H1 (cell line): ENCODE measurements around the gene BTBD10. TPM values are rescaled to one million over a fixed set of nuclear protein-coding genes. Genes with fewer than 3 reads are reported as not detected.

Experiments used
- CTCF ChIA-PET: fragments of 300-600 bp; sonication (Branson Sonifier 250); formaldehyde crosslinking; loops from one replicate; lab custom pipeline; 2021; ENCODE audit not compliant: partially characterized antibody; lab: Charles Lee
- POLR2A ChIA-PET: fragments of 300-600 bp; sonication (Branson Sonifier 250); formaldehyde crosslinking; loops from one replicate; lab custom pipeline; 2021; ENCODE audit warnings: inconsistent platforms; ENCODE audit not compliant: partially characterized antibody; lab: Charles Lee
- DNase-seq, 2 experiments: peaks; one replicate each; pipeline versions ENCODE4 v3.0.0 to v3.0.0-alpha.2; 2010 to 2022; ENCODE audit warnings: low spot score in 2 of 2, low read depth in 1 of 2, mixed read lengths in 1 of 2
- FAIRE-seq: peaks from 2 replicates; lab custom pipeline; 2011; peaks lifted over from hg19 to GRCh38; lab: Jason Lieb, UNC
- H2AFZ ChIP-seq: 2 replicates; pipeline ENCODE4 v1.8.1; 2012; ENCODE audit warnings: low read length, inconsistent platforms
- H2AK5ac ChIP-seq: 2 replicates; pipeline ENCODE4 v1.6.1; 2013; ENCODE audit warnings: low read depth, low read length
- H2BK120ac ChIP-seq: replicated peaks from 2 replicates; pipeline ENCODE3; 2013; ENCODE audit warnings: low read depth, low read length, inconsistent platforms
- H2BK12ac ChIP-seq: 2 replicates; pipeline ENCODE4 v1.6.1; 2013; ENCODE audit warnings: low read depth, low read length
- H2BK15ac ChIP-seq: 2 replicates; pipeline ENCODE4 v1.6.1; 2013; ENCODE audit warnings: low read length
- H2BK20ac ChIP-seq: 2 replicates; pipeline ENCODE4 v1.6.1; 2013; ENCODE audit warnings: low read length
- H2BK5ac ChIP-seq: 2 replicates; pipeline ENCODE4 v1.6.1; 2013; ENCODE audit warnings: low read depth, low read length
- H3K14ac ChIP-seq: 2 replicates; pipeline ENCODE4 v1.6.1; 2013; ENCODE audit warnings: inconsistent platforms; ENCODE audit not compliant: insufficient read length
- H3K18ac ChIP-seq: 2 replicates; pipeline ENCODE4 v1.6.1; 2013; ENCODE audit warnings: low read length; ENCODE audit errors: extremely low read depth
- H3K23ac ChIP-seq: 2 replicates; pipeline ENCODE4 v1.6.1; 2013; ENCODE audit warnings: inconsistent platforms; ENCODE audit not compliant: insufficient read length
- H3K23me2 ChIP-seq: 2 replicates; pipeline ENCODE4 v1.6.1; 2013; ENCODE audit warnings: low read depth, low read length
- H3K27ac ChIP-seq: 2 replicates; pipeline ENCODE4 v1.6.1; 2011; ENCODE audit warnings: low read depth, low read length, inconsistent platforms
- H3K27me3 ChIP-seq, 4 experiments: replicated peaks in 1 of 4; 1 replicate in 1 of 4; 2 replicates in 3 of 4; pipeline versions ENCODE4 v1.6.1 to v1.8.1; 2011 to 2013; ENCODE audit warnings: low read length in 3 of 4, mild to moderate bottlenecking in 3 of 4, inconsistent platforms in 2 of 4, mixed read lengths in 2 of 4, moderate library complexity in 1 of 4; ENCODE audit not compliant: control insufficient read depth in 3 of 4, insufficient read depth in 3 of 4; ENCODE audit errors: extremely low read depth in 1 of 4
- H3K36me3 ChIP-seq, 4 experiments: 2 replicates each; pipeline versions ENCODE4 v1.6.1 to v1.8.1; 2011 to 2013; ENCODE audit warnings: mild to moderate bottlenecking in 4 of 4, low read length in 3 of 4, moderate library complexity in 2 of 4, control low read depth in 1 of 4, inconsistent platforms in 1 of 4; ENCODE audit not compliant: insufficient read depth in 4 of 4, control insufficient read depth in 2 of 4
- H3K4ac ChIP-seq: replicated peaks from 2 replicates; pipeline ENCODE3; 2013; ENCODE audit warnings: low read length, low read depth, mixed read lengths, inconsistent platforms; ENCODE audit not compliant: insufficient read length
- H3K4me1 ChIP-seq, 4 experiments: replicated peaks in 1 of 4; 1 replicate in 1 of 4; 2 replicates in 3 of 4; pipeline versions ENCODE4 v1.6.1 to v1.8.1; 2011 to 2013; ENCODE audit warnings: low read length in 3 of 4, inconsistent platforms in 2 of 4, mixed read lengths in 1 of 4; ENCODE audit not compliant: insufficient read depth in 4 of 4, control insufficient read depth in 3 of 4
- H3K4me2 ChIP-seq, 2 experiments: 2 replicates each; pipeline versions ENCODE4 v1.6.1 to v1.8.1; 2011 to 2013; ENCODE audit warnings: low read depth in 2 of 2, low read length in 2 of 2, control low read depth in 1 of 2, inconsistent platforms in 1 of 2, mild to moderate bottlenecking in 1 of 2; ENCODE audit not compliant: insufficient read depth in 1 of 2
- H3K4me3 ChIP-seq, 4 experiments: fragments of 200-600, 300-600 bp in 1 of 4; sonication (generic), shearing (Covaris generic), sonication (Bioruptor Twin) in 1 of 4; 2 replicates each; pipeline versions ENCODE4 v1.5.1 to v1.8.1; 2011 to 2016; ENCODE audit warnings: low read length in 4 of 4, low read depth in 3 of 4, control low read depth in 2 of 4, inconsistent platforms in 2 of 4, mild to moderate bottlenecking in 2 of 4, mixed read lengths in 1 of 4, moderate library complexity in 1 of 4; ENCODE audit not compliant: insufficient read depth in 2 of 4; ENCODE audit errors: extremely low read depth in 1 of 4
- H3K56ac ChIP-seq: replicated peaks from 2 replicates; pipeline ENCODE3; 2013; ENCODE audit warnings: low read depth, mild to moderate bottlenecking, mixed read lengths, low read length, inconsistent platforms; ENCODE audit not compliant: insufficient read length
- H3K79me1 ChIP-seq: 2 replicates; pipeline ENCODE4 v1.6.1; 2013; ENCODE audit warnings: low read depth, low read length, control low read depth
- H3K79me2 ChIP-seq, 2 experiments: 2 replicates each; pipeline versions ENCODE4 v1.6.1 to v1.8.1; 2012 to 2013; ENCODE audit warnings: low read length in 2 of 2, mild to moderate bottlenecking in 2 of 2, inconsistent platforms in 1 of 2; ENCODE audit not compliant: insufficient read depth in 2 of 2, control insufficient read depth in 1 of 2
- H3K9ac ChIP-seq, 4 experiments: replicated peaks in 1 of 4; 1 replicate in 1 of 4; 2 replicates in 3 of 4; pipeline versions ENCODE4 v1.6.1 to v1.8.1; 2011 to 2013; ENCODE audit warnings: low read depth in 3 of 4, low read length in 3 of 4, control low read depth in 2 of 4, mild to moderate bottlenecking in 2 of 4, moderate library complexity in 2 of 4, inconsistent platforms in 1 of 4; ENCODE audit errors: extremely low read depth in 1 of 4
- H3K9me3 ChIP-seq, 2 experiments: 2 replicates each; pipeline versions ENCODE4 v1.6.1 to v1.8.1; 2012 to 2013; ENCODE audit warnings: mild to moderate bottlenecking in 2 of 2, moderate library complexity in 2 of 2, control low read depth in 1 of 2, inconsistent platforms in 1 of 2, low read depth in 1 of 2, low read length in 1 of 2, mixed read lengths in 1 of 2; ENCODE audit not compliant: insufficient read depth in 2 of 2
- H4K20me1 ChIP-seq, 2 experiments: replicated peaks in 1 of 2; 2 replicates each; pipeline versions ENCODE3 to v1.8.1; 2011 to 2013; ENCODE audit warnings: inconsistent platforms in 2 of 2, low read length in 2 of 2, mild to moderate bottlenecking in 1 of 2; ENCODE audit not compliant: insufficient read depth in 2 of 2, control insufficient read depth in 1 of 2
- H4K5ac ChIP-seq: 2 replicates; pipeline ENCODE4 v1.6.1; 2013; ENCODE audit warnings: low read length, low read depth, mixed read lengths, inconsistent platforms; ENCODE audit not compliant: insufficient read length
- H4K8ac ChIP-seq: 2 replicates; pipeline ENCODE4 v1.8.0; 2013; ENCODE audit warnings: mild to moderate bottlenecking, moderate library complexity, low read length, inconsistent platforms; ENCODE audit not compliant: insufficient read depth; ENCODE audit errors: extremely low read depth
- H4K91ac ChIP-seq: replicated peaks from 2 replicates; pipeline ENCODE3; 2013; ENCODE audit warnings: low read length, mixed read lengths, inconsistent platforms; ENCODE audit not compliant: insufficient read length
- BRCA1 ChIP-seq: IDR thresholded peaks from 2 replicates; pipeline ENCODE4 v1.6.1; 2012; ENCODE audit warnings: low read depth, low read length, improper control_type of control experiment
- HDAC2 ChIP-seq, 2 experiments: fragments of 300-600 bp in 1 of 2; sonication (generic) in 1 of 2; IDR thresholded peaks; 2 replicates each; pipeline ENCODE4 v1.6.1; 2011 to 2012; ENCODE audit warnings: low read depth in 2 of 2, low read length in 2 of 2, mild to moderate bottlenecking in 2 of 2, moderate library complexity in 2 of 2, borderline replicate concordance in 1 of 2, inconsistent platforms in 1 of 2
- KDM1A ChIP-seq: fragments of 200-600, 300-600 bp; sonication (generic); IDR thresholded peaks from 2 replicates; pipeline ENCODE4 v1.7.1; 2016; ENCODE audit warnings: mild to moderate bottlenecking, low read length, borderline replicate concordance
- NANOG ChIP-seq: IDR thresholded peaks from 2 replicates; pipeline ENCODE4 v1.6.1; 2011; ENCODE audit warnings: low read length, low read depth, mild to moderate bottlenecking, inconsistent platforms; ENCODE audit not compliant: insufficient read depth, poor library complexity, severe bottlenecking
- TAF7 ChIP-seq: optimal IDR thresholded peaks from 2 replicates; pipeline ENCODE3; 2011; ENCODE audit warnings: low read depth, mild to moderate bottlenecking, inconsistent platforms, low read length, moderate library complexity, borderline replicate concordance
- WGBS, 2 experiments: shearing (Covaris generic) in 1 of 2; methylation state at CpG; one replicate each; pipeline versions ENCODE4 v1.1.6 to v1.1.7; 2013 to 2015; ENCODE audit warnings: low lambda C conversion rate in 2 of 2, mixed read lengths in 2 of 2, inconsistent platforms in 1 of 2, low coverage in 1 of 2, missing lambda C conversion rate in 1 of 2; ENCODE audit not compliant: insufficient replicate concordance in 2 of 2, insufficient coverage in 1 of 2, insufficient read length in 1 of 2; ENCODE audit errors: extremely low coverage in 1 of 2, missing lambda C conversion rate in 1 of 2; 5-methylcytosine and 5-hydroxymethylcytosine counted together
- polyA plus RNA-seq, 7 experiments: library from polyadenylated mRNA; depleted of rRNA in 3 of 7; stranded (reverse) in 5 of 7; unstranded in 2 of 7; fragments of >200 nt in 5 of 7; fragments of 200-250 nt in 2 of 7; gene quantifications; 1 replicate in 5 of 7; 2 replicates in 1 of 7; 4 replicates in 1 of 7; pipeline versions ENCODE4 v1.2.1 to v1.2.3, GENCODE V29; 2011 to 2013; ENCODE audit warnings: missing spikeins in 2 of 7, mixed read lengths in 2 of 7
- total RNA-seq: library from RNA; stranded (reverse); fragmentation: NEBNext Ultra II Directional; extraction: Animal tissue kit (Norgen Biotek cat#: 25700); gene quantifications from 2 replicates; pipeline ENCODE4 v1.2.1, GENCODE V29; 2021
- TF ChIP-seq, protein P1 (sequence below): IDR thresholded peaks from 2 replicates; pipeline ENCODE4 v1.6.1; 2012; ENCODE audit warnings: inconsistent platforms

Gene BTBD10
- total and polyA plus RNA-seq, 2 of the 8 experiments (the other 6 are each of a cell fraction or from before 2014, with no cell fraction given): 13.8 to 22.2 TPM

DNA sequence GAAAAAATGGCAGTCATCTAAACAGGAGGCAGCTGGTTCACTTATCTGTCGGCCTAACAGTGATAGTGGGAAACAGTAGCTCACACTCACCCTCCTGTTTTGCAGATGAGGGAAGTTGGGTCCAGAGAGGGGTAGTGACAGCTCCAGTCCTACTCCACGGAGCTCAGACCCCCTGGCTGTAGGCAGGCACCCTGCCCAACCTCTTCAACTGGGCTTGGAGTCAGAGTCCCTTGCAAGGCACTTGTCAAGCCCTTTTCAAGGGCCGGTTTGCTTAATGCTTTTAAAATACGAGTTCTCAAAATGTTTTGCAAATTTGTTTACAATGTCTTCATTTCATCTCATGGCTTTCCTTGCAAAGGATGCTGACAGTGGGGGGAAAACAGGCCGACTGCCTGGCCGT, 110.3 kb downstream of the BTBD10 start:
- no peaks in the 10 kb centered on the region for H3K79me1 ChIP-seq
- peaks cover 0 to 4% (median 1%) of the 10 kb centered on the region in 4 experiments; a peak in 3 of 7 replicates for H3K4me1 ChIP-seq
- H4K20me1 ChIP-seq: no peaks in the 10 kb centered on the region
- H3K27me3 ChIP-seq: no peaks in the 10 kb centered on the region
- no peak overlapping the region for H3K56ac ChIP-seq
- TF ChIP-seq KDM1A (no peak), TAF7 (no peak), NANOG (no peak), BRCA1 (no peak), HDAC2 (IDR thresholded peaks at IDR 0.05; ENCODE audit: borderline replicate concordance in 1 of 2, low read depth in 2 of 2, low read length in 2 of 2) (no peak)
- TF ChIP-seq, protein P1, sequence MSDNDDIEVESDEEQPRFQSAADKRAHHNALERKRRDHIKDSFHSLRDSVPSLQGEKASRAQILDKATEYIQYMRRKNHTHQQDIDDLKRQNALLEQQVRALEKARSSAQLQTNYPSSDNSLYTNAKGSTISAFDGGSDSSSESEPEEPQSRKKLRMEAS: no peak
- H3K36me3 ChIP-seq: no peaks in the 10 kb centered on the region
- H3K4ac ChIP-seq: no peak overlapping the region
- H3K23me2 ChIP-seq: no peaks in the 10 kb centered on the region
- H2BK15ac ChIP-seq: no peak overlapping the region
- no peak overlapping the region for H3K4me3 ChIP-seq
- no peak overlapping the region for H3K27ac ChIP-seq
- FAIRE-seq: no peak
- H2AFZ ChIP-seq: no peak overlapping the region
- CTCF ChIA-PET: interaction anchor here (0.6 to 14.6 kb wide), 10 partner anchors 8 to 1168 kb away, joined by 3 to 129 read pairs (median 7); no protein-coding TSS in a partner anchor
- POLR2A ChIA-PET: interaction anchor here (1.4 kb wide), 1 partner anchor 24 kb away, joined by 3 read pairs; no protein-coding TSS in a partner anchor
- H3K79me2 ChIP-seq: no peaks in the 10 kb centered on the region
- H2BK120ac ChIP-seq: no peak overlapping the region
- H3K14ac ChIP-seq: no peak overlapping the region
- no peak overlapping the region for H3K23ac ChIP-seq
- no peak overlapping the region for H2AK5ac ChIP-seq
- no peak overlapping the region for H3K4me2 ChIP-seq
- no peak overlapping the region for H4K8ac ChIP-seq
- H3K9me3 ChIP-seq: no peaks in the 10 kb centered on the region
- no peak for DNase-seq
- no peak overlapping the region for H4K91ac ChIP-seq
- H3K18ac ChIP-seq: no peak overlapping the region
- no peak overlapping the region for H3K9ac ChIP-seq
- H2BK12ac ChIP-seq: no peak overlapping the region
- no peak overlapping the region for H2BK20ac ChIP-seq
- H2BK5ac ChIP-seq: no peak overlapping the region
- H4K5ac ChIP-seq: no peak overlapping the region
- 88% methylated on average over 6 of the region's 6 CpGs; no CpG with 5 or more reads in 1 of the 2 experiments for WGBS, 2 experiments
